HG03175 (cell line): ENCODE data around the gene MACROD1.

Experiments used
- ATAC-seq: cut with Tn5 transposase; IDR thresholded peaks from one replicate; pipeline ENCODE4 v1.9.1; 2021; ENCODE audit warnings: mild to moderate bottlenecking, moderate library complexity; ENCODE audit not compliant: unreplicated experiment

The MACROD1 gene

GRCh38 chr11:64003807-64004589 is 161.9 kb downstream of the MACROD1 start:
- no peak for ATAC-seq

GRCh38 chr11:64001484-64002420 is 164.2 kb downstream of the MACROD1 start:
- ATAC-seq: no peak

- ATAC-seq: peak; percentile 8
Measured at GRCh38 chr11:64000740-64001483, 165.0 kb downstream of the MACROD1 start.

- peak; percentile 65 for ATAC-seq
Measured at GRCh38 chr11:64000026-64000739, 165.7 kb downstream of the MACROD1 start.

- no peak for ATAC-seq
Measured at GRCh38 chr11:63999349-64000025, 166.4 kb downstream of the MACROD1 start.

GRCh38 chr11:63998558-63999348 is 167.2 kb downstream of the MACROD1 start:
- ATAC-seq: no peak

- no peak for ATAC-seq
Measured at GRCh38 chr11:63997801-63998337, 168.0 kb downstream of the MACROD1 start.

GRCh38 chr11:63997104-63997700 is 168.7 kb downstream of the MACROD1 start:
- no peak for ATAC-seq

- no peak for ATAC-seq
Measured at GRCh38 chr11:63996512-63996911, 169.4 kb downstream of the MACROD1 start.

GRCh38 chr11:63993993-63994392 is 171.9 kb downstream of the MACROD1 start:
- ATAC-seq: no peak

- ATAC-seq: no peak
Measured at GRCh38 chr11:63993100-63993499, 172.8 kb downstream of the MACROD1 start.

GRCh38 chr11:63991558-63991957 is 174.4 kb downstream of the MACROD1 start:
- ATAC-seq: no peak

GRCh38 chr11:63986932-63987513 is 178.9 kb downstream of the MACROD1 start:
- ATAC-seq: no peak

GRCh38 chr11:63986156-63986931 is 179.6 kb downstream of the MACROD1 start, which contains the start of gene OTUB1:
TSS of gene OTUB1 (plus strand) at chr11:63986438. CDS start at chr11:63986457, 19 bp downstream.
- peak; percentile 91 for ATAC-seq

GRCh38 chr11:63985812-63986155 is 180.1 kb downstream of the MACROD1 start:
- peak; percentile 53 for ATAC-seq

GRCh38 chr11:63979426-63979825 is 186.5 kb downstream of the MACROD1 start:
- no peak for ATAC-seq

GRCh38 chr11:63978551-63979239 is 187.2 kb downstream of the MACROD1 start:
- no peak for ATAC-seq
